Smooth muscle cell (in vitro differentiated cells): ENCODE results near the gene PKNOX2. TPM values are rescaled to one million over a fixed set of nuclear protein-coding genes. Genes with fewer than 3 reads are reported as not detected.

ENCODE experiments used
- DNase-seq: peaks from one replicate; lab custom pipeline; 2025; ENCODE audit not compliant: unreplicated experiment; lab: John Stamatoyannopoulos, UW
- H2AFZ ChIP-seq: fragments of 200-600 bp; sonication (generic); 2 replicates; pipeline ENCODE4 v1.6.0; 2016; ENCODE audit warnings: antibody characterized with exemption, low read depth, mild to moderate bottlenecking
- H3F3A ChIP-seq: fragments of 200-600 bp; sonication (generic); 2 replicates; pipeline ENCODE4 v1.6.0; 2017; ENCODE audit warnings: antibody characterized with exemption, low read depth
- H3K27ac ChIP-seq: fragments of 200-600 bp; sonication (generic); 2 replicates; pipeline ENCODE4 v1.5.1; 2016; ENCODE audit warnings: low read depth, mild to moderate bottlenecking
- H3K27me3 ChIP-seq: fragments of 200-600 bp; sonication (generic); 2 replicates; pipeline ENCODE4 v1.6.1; 2016; ENCODE audit warnings: low read depth, mild to moderate bottlenecking
- H3K36me3 ChIP-seq: fragments of 200-600 bp; sonication (generic); 2 replicates; pipeline ENCODE4 v1.5.1; 2016; ENCODE audit warnings: low read depth
- H3K4me1 ChIP-seq: fragments of 200-600 bp; sonication (generic); 2 replicates; pipeline ENCODE4 v1.5.1; 2016; ENCODE audit warnings: low read depth
- H3K4me2 ChIP-seq: fragments of 200-600 bp; sonication (generic); 2 replicates; pipeline ENCODE4 v1.6.0; 2016; ENCODE audit warnings: mild to moderate bottlenecking
- H3K4me3 ChIP-seq: fragments of 200-600 bp; sonication (generic); 2 replicates; pipeline ENCODE4 v1.5.1; 2016; ENCODE audit warnings: mild to moderate bottlenecking
- H3K79me2 ChIP-seq: fragments of 200-600 bp; sonication (generic); 2 replicates; pipeline ENCODE4 v1.6.0; 2016; ENCODE audit warnings: low read depth, mild to moderate bottlenecking
- H3K9ac ChIP-seq: fragments of 200-600 bp; sonication (generic); 2 replicates; pipeline ENCODE4 v1.6.0; 2016; ENCODE audit warnings: low read depth
- H3K9me3 ChIP-seq: fragments of 200-600 bp; sonication (generic); replicated peaks from 2 replicates; pipeline ENCODE4 v1.5.1; 2016; ENCODE audit warnings: low read depth
- H4K20me1 ChIP-seq: fragments of 200-600 bp; sonication (generic); 2 replicates; pipeline ENCODE4 v1.6.0; 2016; ENCODE audit warnings: low read depth
- WGBS: methylation state at CpG from one replicate; pipeline ENCODE4 v1.1.7; 2016; ENCODE audit warnings: low lambda C conversion rate; 5-methylcytosine and 5-hydroxymethylcytosine counted together
- polyA plus RNA-seq: library from polyadenylated mRNA; unstranded; fragments of >200 nt; fragmentation: Nextera tagmentation; extraction: Ambion mirVana; gene quantifications from 2 replicates; pipeline ENCODE4 v1.2.1, GENCODE V29; 2016
- total RNA-seq: library from RNA; depleted of rRNA; stranded (reverse); fragments of >200 nt; gene quantifications from 2 replicates; pipeline ENCODE4 v1.2.3, GENCODE V29; 2014
- TF ChIP-seq, protein P1 (sequence below): fragments of 200-600 bp; sonication (generic); IDR thresholded peaks from 2 replicates; pipeline ENCODE4 v1.5.1; 2017; ENCODE audit warnings: borderline replicate concordance, mild to moderate bottlenecking, antibody characterized with exemption; ENCODE audit not compliant: insufficient read depth, poor library complexity, severe bottlenecking

PKNOX2 gene
- total and polyA plus RNA-seq, 2 experiments from 2014 or later: 7.2 to 7.9 TPM

DNA sequence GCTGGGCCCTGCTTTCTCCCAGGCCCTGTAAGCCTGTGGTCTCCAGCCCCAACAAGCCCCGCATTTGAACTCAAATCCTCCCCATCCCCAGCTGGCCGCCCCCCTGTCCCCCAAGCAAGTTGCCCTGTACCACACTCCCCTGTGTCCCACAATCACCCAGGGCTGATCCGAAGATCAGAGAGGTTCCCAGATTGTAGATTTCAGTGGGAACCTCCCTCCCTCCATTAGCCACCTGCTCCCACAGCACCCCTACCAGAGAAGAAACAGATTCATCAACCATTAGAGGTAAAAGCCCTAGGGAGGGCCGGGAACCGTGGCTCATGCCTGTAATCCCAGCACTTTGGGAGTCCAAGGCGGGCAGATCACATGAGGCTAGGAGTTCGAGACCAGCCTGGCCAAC lies 224.1 kb downstream of the PKNOX2 start:
- no peak overlapping the region for H3K4me3 ChIP-seq
- H3K4me2 ChIP-seq: no peak overlapping the region
- H3K27ac ChIP-seq: no peak overlapping the region
- 98% methylated on average over 5 of the region's 7 CpGs for WGBS
- no peak overlapping the region for H2AFZ ChIP-seq
- H3K27me3 ChIP-seq: no peaks in the 10 kb centered on the region
- no peak for DNase-seq
- TF ChIP-seq, protein P1, sequence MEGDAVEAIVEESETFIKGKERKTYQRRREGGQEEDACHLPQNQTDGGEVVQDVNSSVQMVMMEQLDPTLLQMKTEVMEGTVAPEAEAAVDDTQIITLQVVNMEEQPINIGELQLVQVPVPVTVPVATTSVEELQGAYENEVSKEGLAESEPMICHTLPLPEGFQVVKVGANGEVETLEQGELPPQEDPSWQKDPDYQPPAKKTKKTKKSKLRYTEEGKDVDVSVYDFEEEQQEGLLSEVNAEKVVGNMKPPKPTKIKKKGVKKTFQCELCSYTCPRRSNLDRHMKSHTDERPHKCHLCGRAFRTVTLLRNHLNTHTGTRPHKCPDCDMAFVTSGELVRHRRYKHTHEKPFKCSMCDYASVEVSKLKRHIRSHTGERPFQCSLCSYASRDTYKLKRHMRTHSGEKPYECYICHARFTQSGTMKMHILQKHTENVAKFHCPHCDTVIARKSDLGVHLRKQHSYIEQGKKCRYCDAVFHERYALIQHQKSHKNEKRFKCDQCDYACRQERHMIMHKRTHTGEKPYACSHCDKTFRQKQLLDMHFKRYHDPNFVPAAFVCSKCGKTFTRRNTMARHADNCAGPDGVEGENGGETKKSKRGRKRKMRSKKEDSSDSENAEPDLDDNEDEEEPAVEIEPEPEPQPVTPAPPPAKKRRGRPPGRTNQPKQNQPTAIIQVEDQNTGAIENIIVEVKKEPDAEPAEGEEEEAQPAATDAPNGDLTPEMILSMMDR: no peak
- no peaks in the 10 kb centered on the region for H3K9me3 ChIP-seq
- H3F3A ChIP-seq: no peaks in the 10 kb centered on the region
- no peak overlapping the region for H3K9ac ChIP-seq
- no peaks in the 10 kb centered on the region for H3K79me2 ChIP-seq
- H4K20me1 ChIP-seq: no peaks in the 10 kb centered on the region
- H3K36me3 ChIP-seq: no peaks in the 10 kb centered on the region
- peaks cover 12% of the 10 kb centered on the region for H3K4me1 ChIP-seq

DNA sequence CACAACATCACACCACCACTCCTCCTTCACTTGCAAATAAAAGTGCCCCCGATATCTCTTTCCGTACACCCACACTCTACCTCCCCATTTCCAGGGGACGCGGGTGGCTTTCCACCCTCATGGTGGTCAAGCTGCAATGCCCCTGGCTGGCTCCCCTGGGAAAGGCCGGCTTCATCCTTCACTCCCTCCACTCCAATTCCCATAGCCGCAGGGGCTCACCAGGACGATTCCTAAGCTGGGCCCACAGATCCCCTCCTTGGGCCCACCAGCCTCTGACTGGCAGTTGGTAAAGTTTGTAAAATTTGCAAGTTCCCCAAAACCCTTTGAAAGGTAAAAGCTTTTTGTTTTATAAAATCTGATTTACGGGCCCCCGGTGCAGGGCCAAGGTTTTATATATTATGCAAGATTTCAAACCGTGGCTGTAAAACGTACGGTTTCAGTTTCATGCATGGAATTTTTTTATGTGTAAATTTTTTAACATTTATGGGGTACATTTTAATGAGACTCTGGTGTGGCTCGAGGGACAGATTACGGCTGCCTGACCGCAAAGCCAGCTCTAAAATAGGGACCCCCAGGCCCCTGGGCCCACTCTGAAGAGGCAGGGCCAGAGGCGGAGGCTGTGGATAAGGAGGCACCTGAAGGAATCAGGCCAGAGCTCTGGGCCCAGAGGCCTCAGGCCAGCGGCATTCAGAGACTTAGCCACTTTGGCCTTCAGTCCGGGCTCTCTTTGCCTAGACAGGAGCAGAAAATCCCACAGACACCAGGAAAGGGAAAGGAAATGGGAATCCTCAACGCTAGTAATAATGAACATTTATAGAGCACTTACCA lies 225.0 kb downstream of the PKNOX2 start:
- no peak overlapping the region for H3K27ac ChIP-seq
- no peak overlapping the region for H2AFZ ChIP-seq
- TF ChIP-seq, protein P1: no peak
- no peak overlapping the region for H3K4me2 ChIP-seq
- no peaks in the 10 kb centered on the region for H3K27me3 ChIP-seq
- H3K4me3 ChIP-seq: no peak overlapping the region
- no peak overlapping the region for H3K9ac ChIP-seq
- no peaks in the 10 kb centered on the region for H3K79me2 ChIP-seq
- no peaks in the 10 kb centered on the region for H4K20me1 ChIP-seq
- H3K4me1 ChIP-seq: peaks cover 12% of the 10 kb centered on the region
- no peaks in the 10 kb centered on the region for H3K9me3 ChIP-seq
- WGBS: 82% methylated on average over 19 of the region's 19 CpGs
- no peak for DNase-seq
- no peaks in the 10 kb centered on the region for H3K36me3 ChIP-seq
- no peaks in the 10 kb centered on the region for H3F3A ChIP-seq

DNA sequence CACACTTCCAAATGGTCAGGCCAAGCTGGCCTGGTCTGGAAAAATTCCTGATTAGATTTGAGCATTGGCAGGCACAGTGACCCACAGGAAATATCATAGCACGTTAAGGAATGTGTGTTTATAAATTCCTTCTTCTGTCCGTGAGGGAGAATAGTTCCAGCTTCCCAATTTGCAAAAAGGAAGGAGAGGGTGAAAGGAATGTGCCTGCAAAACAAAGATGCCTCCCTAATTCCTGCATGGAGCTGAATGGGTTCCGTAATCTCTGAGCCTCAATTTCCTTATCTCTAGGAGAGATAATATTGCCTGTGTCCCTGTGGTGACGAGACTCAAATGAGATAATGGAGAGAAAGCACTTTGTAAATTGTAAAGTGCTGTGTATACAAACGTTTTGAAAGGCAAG lies 226.4 kb downstream of the PKNOX2 start:
- no peak for DNase-seq
- 7% methylated on average over 5 of the region's 5 CpGs for WGBS
- Histone ChIP-seq H3K4me1 (peaks cover 12% of the 10 kb centered on the region), H2AFZ (no peak overlapping the region), H3F3A (no peaks in the 10 kb centered on the region), H3K9me3 (no peaks in the 10 kb centered on the region), H3K79me2 (no peaks in the 10 kb centered on the region), H3K27me3 (no peaks in the 10 kb centered on the region), H3K4me2 (peak overlapping the region; percentile 57), H3K36me3 (no peaks in the 10 kb centered on the region), H3K9ac (no peak overlapping the region), H4K20me1 (no peaks in the 10 kb centered on the region), H3K4me3 (no peak overlapping the region), H3K27ac (peak overlapping the region; percentile 37)
- TF ChIP-seq, protein P1: no peak

DNA sequence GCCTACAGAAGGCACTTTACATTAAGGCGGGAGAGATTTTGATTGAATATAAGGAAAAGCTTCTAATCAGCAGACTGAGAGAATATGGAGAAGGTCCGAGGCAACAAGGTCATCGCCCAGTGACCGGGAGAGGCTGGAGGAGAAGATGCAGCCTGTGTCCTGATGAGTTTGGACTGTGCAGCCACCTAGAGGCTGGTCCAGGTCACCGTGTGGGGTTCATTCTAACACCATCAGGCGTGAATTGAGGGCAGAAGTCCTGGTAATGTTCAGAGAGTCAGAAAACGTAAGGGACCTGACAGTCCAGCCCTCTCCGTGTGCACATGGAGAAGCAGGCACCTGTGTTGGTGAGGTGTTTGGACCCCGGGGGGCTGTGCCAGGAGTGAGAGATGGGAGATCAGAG lies 228.8 kb downstream of the PKNOX2 start:
- Histone ChIP-seq H3K79me2 (no peaks in the 10 kb centered on the region), H2AFZ (no peak overlapping the region), H3F3A (no peaks in the 10 kb centered on the region), H3K4me3 (no peak overlapping the region), H3K27me3 (no peaks in the 10 kb centered on the region), H3K4me2 (no peak overlapping the region), H3K4me1 (peaks cover 12% of the 10 kb centered on the region), H3K9ac (no peak overlapping the region), H3K36me3 (no peaks in the 10 kb centered on the region), H4K20me1 (no peaks in the 10 kb centered on the region), H3K27ac (no peak overlapping the region), H3K9me3 (no peaks in the 10 kb centered on the region)
- DNase-seq: no peak
- TF ChIP-seq, protein P1: no peak
- 93% methylated on average over 9 of the region's 9 CpGs for WGBS
